HG03460 (cell line): ENCODE measurements around the gene ERICH3.
A peak's percentile ranks its signal among the peaks of the same experiment; 100 is the strongest.
"Not testable (repeated sequence)": the region's sequence is repeated elsewhere in the genome, so short reads cannot be mapped to it uniquely, and the experiment has no call there.

ENCODE experiments used
- ATAC-seq: cut with Tn5 transposase; IDR thresholded peaks from one replicate; pipeline ENCODE4 v1.9.1; 2021; ENCODE audit not compliant: unreplicated experiment

Gene ERICH3

DNA sequence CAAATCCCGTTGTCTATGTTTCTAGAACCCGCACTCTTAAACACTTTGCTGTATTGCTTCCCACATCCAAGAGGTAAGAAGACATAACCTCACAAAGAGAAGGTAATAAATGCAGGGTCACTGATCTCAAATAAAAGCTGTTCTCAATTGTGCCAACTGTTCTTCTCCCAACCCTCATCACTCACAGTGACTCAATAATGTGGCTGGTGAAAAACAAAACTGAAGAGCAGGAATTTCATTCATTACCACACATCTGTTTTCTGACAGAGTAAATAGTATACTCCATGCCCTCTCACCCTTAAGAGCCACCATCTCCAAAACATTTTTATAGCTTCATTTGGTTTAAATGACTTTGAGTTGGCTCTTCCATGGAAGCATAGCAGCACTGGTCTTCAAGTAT lies 6.2 kb upstream of the ERICH3 start:
- ATAC-seq = no peak

DNA sequence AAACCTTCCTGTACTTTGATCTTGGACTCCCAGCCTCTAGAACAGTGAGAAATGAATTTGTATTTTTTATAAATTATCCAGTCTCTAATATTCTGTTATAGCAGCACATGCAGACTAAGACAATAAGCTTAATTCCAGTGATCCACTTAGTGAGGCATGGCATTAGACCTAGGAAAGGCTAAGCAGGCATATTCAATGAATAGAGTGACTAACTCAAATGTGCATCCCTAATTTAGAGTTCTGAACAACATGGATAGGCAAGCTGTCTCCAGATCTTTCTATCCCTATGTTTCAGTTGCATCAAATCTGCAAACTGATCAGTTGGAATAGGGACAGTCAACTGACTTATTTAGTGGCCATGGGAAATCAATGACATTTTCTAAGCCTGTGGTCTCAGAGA lies 4.3 kb upstream of the ERICH3 start:
- ATAC-seq = no peak

DNA sequence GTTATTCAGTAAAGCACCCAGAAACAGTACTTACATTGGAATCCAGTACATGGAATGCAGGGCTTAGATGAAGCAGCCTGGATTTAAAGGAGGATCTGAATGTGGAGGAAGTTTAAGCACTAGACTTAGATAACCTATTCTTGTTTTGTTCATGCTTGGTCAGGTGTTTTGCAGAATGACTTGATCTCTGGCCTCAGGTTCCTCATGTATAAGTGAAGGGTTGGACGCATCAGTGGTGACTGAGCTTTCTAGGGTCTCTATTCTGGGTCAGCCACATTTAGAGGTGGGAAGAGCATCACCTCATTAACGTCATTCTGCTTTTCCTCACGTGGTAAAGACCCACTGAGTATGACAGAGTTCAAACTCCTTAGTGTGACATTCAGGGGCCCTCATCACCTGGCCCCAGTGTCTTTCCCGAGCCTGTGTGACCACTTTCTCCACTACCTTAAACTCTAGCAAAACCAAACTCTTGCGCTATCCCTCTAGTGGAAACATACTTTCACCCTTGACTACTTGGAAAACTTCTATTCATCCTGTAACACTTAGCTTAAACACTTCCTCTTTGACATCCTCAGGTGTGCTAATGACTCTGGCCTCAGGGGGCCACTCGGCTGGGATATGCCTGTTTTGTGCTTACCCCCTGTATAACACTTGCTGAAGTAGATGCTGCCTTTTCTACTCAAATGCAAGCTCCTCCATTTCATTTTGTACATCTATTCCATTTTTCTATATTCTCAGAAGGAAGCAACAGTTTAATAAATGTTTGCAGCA lies 871 bp upstream of the ERICH3 start:
- no peak for ATAC-seq

DNA sequence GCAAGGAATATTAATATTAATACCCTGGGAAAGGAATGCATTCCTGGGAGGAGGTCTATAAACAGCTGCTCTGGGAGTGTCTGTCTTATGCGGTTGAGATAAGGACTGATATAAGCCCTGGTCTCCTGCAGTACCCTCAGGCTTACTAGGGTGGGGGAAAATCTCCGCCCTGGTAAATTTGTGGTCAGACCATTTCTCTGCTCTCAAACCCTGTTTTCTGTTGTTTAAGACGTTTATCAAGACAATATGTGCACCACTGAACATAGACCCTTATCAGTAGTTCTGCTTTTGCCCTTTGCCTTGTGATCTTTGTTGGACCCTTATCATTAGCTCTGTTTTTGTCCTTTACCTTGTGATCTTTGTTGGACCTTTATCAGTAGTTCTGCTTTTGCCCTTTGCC lies 2.7 kb downstream of the ERICH3 start:
- not testable (repeated sequence) for ATAC-seq

DNA sequence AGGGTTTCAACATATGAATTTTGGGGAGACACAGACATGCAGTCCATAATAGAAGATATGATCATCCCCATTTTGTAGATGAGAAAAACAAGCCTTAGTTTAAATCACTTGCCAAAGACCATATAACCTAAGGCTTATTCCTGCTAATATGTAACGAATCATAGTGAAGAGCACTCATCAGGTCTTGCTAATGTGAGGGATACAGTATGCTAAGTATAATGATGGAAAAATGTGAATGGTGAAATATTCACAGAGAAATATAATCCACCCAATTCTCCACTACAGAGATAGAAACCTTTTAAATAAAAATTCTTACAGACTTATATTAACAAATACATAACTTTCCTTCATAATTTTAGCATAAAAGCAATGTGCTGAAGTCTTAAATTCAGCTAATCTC lies 18.9 kb downstream of the ERICH3 start:
- ATAC-seq = no peak

DNA sequence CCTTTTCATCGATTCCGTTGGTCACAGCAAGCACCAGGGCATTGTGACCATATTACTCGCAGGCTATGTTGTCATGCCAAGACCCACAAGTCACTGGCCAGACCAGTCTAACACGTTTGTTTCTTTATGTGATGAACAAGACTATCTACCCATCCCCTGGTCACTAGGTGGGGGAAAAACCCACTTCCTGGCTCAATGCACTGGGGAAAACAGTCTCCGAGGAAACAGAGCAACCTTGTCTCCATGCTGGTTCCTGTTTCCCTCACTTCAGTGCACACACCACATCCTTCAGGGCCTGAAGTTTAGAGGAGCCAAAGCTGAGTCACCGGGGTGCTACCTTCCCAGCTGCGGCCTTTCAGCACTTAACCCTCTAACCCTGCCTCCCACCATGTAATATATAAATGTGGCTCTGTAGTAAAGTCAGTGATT lies 20.9 kb downstream of the ERICH3 start:
- ATAC-seq = peak; percentile 98

DNA sequence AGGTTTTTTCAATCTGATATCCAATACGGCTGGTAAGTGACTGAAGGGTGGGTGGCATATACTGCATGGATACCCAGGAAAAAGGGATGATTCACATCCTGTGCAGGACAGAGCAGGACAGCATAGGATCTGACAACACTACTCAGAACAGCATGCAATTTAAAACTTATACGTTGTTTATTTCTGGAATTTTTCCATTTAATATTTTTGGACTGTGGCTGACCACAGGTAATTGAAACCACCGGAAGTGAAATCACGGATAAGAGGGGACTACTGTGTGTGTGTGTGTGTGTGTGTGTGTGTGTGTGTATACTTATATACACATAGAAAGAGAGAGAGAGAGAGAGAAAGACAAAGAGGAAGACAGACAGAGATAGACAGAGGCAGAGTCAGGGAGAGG lies 23.0 kb downstream of the ERICH3 start:
- ATAC-seq = no peak

DNA sequence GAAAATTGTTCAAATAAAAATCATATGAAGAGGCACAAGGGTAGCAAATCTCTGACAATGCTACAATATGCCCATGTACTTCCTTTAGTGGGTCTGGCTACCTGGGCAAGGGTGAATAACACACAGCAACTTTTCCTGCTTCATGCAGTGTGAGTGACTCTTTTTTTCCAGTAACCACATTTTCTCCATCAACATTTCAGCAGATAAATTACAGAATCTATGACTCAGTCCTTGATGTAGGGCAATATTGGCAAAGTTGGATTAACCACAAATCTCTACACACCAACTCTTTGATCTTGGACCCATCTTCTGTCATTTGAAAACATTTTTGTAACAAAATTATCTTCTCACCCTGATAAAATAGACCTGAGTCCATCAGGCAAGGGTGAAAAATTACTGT lies 31.7 kb downstream of the ERICH3 start:
- ATAC-seq = no peak

DNA sequence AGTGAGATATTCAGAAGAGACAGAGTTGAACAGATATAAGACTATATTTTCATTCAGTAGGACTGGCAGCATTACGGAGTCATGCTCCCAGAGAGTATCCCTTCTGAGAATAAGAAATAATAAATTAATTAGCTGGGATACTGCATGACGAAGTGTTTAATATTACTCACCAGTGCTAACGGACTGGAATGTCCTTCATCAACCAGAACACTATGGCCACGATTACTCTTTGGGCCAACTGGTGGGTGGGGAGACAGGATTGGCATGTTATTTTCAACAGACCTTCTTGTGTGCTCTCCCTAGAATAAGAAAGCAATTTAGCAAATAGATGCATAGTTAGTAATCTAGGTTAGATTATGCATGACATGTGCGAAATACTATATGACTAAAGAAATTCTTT lies 32.4 kb downstream of the ERICH3 start:
- no peak for ATAC-seq

DNA sequence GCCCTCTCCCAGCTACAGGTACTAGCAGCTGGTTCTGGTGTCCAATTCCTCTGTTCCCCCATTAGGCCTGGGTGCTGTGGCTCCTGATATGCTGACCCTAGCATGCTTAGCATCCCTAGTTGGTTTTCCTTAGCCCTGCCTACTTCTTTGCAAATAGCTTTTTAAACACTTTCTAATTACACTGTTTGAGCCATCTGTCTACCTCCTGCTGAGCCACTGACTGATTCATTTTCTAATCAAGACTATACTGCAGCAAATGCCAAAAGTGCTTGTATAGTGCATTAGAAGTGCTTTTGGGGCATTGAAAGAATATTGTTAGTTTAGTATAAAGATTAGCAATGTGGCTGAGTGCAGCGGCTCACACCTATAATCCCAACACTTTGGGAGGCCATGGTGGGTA lies 36.3 kb downstream of the ERICH3 start:
- ATAC-seq = no peak

DNA sequence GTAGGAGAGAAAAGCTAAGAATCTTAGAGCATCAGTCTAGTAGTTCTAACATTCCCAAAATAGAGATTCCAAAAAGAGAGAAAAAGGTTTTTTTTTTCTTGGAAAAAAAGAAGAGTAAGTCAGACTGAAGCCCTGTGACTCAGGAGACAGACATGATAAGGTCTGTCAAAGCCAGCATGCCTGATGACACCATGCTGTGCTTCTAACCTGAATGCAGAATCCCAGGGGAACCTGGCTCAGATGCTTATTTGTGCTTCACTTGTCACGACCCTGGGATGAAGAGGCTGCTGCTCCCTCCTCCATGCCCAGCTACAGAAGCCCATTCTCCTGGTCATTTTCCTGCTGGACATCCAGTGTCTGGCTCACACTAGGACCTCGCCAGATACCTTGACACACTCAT lies 44.3 kb downstream of the ERICH3 start:
- no peak for ATAC-seq

DNA sequence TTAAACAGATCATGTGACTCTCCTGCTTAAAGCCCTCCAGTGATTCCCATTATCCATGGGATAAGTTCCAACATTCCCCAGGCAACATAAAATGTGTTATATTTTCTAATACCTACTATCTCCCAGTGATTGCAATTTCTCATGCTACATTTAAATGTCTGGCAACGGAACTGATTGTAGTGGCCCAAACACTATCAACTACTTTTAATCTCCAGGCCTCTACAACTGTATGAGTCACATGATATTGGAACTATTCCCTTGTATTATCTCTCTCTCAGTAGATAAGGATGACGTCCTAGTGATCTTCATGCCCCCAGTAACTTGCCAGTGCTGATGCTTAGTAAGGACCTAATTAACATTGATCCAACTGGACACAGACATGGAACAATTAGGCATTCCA lies 49.9 kb downstream of the ERICH3 start:
- no peak for ATAC-seq

DNA sequence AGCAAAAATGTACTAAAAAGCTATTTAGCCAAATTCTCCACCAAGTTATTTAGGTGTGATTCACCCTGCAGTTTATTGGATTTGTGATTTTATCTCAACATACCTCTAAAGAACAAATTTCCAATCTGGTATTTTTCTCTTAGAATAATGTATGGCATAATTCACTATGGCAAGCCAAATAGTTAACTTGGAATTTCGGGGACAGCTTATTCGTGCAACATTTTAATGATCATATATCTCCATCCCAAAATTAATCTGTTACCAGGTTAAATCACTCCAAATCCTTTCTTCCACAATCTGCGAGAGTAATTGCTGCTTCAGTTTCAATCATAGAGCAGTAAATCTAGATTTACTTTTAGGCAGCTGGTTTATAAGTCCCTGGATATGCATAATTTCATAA lies 53.4 kb downstream of the ERICH3 start:
- no peak for ATAC-seq

DNA sequence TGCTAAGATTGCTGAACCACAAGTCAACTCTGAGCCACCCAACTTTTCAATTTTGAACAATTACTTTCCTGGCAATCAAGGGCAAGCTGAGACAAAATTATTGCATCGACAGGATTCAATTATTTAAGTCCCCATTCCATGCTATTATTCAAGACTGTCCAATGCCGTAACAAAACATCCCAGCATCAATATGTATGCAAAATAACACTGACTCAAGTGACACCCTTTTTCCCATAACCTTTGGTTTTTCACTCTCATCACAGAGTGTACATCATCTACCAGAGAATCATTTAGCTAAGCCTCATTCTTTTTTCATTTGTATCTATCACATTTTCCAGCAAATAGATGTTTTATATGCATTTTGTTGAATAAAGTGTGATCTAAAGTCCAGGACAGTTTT lies 54.6 kb downstream of the ERICH3 start:
- ATAC-seq = no peak

DNA sequence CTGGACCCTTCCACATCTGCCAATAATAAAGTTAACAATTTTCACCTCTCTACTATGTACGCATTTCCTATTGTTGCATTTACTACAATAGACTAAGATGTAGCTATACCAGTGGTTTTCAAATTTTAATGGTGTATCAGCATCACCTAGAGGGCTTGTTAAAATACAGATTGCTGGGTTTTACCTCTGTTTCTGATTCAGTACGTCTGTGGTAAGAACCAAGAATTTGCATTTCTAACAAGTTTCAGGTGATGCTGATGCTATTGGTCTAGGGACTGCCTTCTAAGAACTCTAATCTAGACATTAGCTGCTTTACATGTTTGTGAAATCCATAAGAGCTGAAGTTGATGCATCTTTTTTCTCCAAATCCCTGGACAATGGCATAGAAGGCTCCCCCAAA lies 59.7 kb downstream of the ERICH3 start:
- ATAC-seq = no peak

DNA sequence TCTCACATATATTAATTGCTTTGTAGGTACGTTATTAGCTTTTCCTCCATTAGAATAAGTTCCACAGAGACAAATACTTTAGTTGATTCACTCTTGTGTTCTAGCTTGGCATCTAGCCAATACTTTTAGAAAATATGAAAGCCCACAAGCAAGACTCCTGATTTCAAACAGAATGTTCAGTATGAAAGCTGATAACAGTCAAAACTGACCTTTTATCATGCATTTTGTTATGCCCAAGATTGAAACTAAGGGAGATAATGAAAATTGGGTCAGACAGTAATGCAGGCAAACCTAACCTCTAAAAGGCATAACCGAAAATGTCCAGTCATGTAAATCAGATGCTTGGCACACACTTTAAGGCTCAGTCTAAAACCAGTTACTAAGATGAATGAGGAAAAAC lies 61.7 kb downstream of the ERICH3 start:
- no peak for ATAC-seq

DNA sequence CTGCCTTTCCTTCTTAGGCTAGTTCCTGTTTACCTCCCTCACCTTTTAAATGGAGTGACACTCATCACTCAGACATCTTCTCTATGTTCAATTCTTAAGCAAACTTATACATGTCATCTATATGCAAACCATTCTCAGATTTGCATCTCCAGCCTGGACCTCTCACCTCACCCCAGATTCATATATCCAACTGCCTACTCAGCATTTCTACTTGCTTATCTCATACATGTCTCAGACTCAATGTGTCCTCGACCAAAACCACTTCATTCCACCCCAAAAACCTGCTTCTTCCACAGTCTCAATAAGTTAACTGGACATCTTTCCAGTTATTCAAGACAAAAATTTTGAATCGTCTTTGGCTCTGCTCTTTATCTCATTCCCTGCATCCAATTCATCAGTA lies 62.6 kb downstream of the ERICH3 start:
- no peak for ATAC-seq

DNA sequence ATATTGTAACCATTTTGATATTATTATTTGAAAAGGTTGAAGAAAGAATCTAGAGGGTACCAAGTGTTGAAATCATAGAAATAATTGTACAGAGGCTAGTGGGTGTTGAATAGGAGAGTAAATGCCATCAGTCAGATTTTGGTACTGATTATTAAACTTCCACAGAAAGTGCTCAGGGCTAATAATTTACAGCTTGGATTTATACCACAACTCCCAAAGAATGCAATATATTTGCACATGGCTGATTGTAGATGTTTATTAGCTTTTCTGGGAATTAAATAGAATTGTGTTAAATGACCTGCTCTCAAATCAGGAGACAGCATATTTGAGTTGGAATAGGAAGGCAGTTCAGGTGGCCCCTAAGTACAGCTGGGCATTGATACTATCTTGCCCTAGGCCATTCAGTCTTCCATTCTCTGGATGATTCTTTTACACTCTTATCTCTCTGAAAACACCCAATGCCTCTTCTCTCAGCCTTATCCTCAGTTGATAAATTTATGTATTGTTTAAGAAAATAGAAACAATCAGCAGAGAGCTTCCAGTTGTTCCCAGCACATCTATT lies 63.7 kb downstream of the ERICH3 start:
- no peak for ATAC-seq

DNA sequence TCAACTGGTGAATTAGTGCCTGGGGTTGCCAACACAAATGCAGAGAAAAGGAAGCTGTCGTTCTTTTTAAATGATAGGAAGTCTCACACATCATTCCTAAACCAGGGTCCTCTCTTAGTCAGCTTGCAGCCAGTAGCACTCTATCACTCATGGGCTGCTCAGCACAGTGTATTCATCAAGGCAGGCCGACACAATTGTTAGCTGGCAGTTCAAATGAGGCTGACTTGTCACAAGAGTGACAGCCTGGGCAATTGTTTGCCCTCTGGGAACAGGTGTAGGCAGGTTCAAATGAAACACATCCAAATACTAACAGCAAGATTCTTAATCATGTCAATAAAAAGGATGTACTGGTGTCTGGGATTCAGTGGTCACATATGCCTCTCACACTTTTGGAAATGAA lies 76.9 kb downstream of the ERICH3 start:
- ATAC-seq = no peak

DNA sequence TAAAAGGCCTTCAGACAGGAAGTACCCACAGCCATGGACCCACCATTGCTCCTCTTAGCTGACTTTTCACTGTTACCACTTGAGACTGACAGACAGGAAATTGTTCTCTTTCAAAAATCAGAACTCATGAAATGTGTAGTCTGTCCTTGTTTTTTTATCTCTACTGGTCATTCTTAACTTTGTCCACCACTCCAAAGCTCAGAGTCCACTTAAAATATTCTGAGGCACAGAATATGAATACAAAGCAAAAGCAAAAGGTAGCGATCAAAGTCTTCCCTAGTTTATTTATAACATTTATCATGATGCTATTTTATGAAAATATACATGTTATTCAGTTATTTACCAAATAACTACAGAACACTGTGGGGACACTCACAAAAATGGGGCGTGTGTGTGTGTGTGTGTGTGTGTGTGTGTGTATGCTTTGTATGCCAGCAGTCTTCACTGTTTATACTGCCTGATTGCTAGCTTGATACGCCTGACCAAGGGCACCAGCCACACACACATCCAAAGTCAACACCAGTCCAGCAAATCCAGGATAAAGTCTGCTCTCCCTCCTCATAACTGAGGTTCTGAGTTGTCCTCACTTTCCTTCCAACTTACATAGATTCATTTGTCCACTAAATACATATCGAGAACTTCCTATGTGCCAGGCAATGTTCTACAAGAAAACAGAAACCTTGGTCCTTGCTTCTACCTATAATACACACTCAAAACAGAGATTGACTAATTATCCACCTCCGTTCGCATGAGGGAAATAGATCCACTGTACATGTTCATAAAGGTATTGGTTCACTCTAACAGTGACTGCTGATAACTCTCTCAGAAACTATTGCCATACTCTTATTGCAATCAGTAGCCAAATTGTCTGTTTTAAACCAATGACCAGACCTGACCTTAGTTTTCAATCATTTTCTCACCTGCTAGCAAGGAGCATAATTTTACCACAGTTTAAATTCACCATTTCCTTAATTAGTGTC lies 79.4 kb downstream of the ERICH3 start:
- ATAC-seq = no peak

DNA sequence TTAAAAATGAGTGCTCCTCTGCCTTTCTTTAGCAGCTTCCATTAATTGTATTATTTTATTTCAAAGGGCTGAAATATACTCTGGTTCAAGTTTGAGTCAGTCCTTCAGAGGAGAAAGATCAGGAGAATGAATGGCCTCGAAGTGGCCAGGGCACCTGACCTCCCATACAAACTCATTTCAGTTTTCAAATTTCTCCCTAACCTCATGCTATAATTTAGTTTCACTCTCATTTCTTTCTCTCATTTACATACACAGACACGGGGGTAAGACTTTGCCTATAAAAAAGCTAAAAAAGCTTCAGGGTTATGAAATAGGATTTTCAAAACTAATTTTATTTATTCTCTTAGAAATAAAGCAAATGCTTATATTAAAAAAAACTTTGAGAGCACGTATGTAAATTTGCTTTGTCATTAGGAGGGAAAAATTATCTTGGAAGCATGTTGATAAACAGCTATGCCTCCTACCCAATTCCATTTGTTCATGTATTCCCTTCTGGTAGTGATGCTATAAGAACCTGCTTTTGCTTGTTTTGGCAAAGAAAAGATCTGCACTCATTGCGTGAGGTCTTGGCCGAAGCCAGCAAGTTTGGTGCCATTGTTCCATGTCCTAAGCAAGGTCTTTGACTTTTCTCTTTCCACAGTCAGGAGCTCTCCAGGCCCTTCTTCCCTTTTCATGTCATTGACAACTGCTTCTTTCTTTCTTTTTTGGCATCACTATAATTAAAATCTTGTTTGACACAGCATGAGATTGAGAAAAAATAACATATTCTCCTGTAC lies 80.8 kb downstream of the ERICH3 start:
- ATAC-seq = no peak
